GM23338 (cell line): ENCODE results near the gene DCP1B.

Experiments
- CTCF ChIP-seq, 2 experiments: fragments of 200-600 bp in 1 of 2; sonication (generic) in 1 of 2; conservative IDR thresholded peaks; 2 replicates each; pipeline versions ENCODE4 v1.5.1 to v1.6.1; 2016 to 2017; ENCODE audit warnings: antibody characterized with exemption in 2 of 2, low read depth in 2 of 2, mild to moderate bottlenecking in 2 of 2, moderate library complexity in 1 of 2
- EZH2 ChIP-seq: fragments of 200-600 bp; sonication (generic); IDR thresholded peaks from one replicate; pipeline ENCODE4 v1.8.0; 2017; ENCODE audit warnings: antibody characterized with exemption, mild to moderate bottlenecking, low read depth; ENCODE audit not compliant: unreplicated experiment
- POLR2AphosphoS5 ChIP-seq: IDR thresholded peaks from 2 replicates; pipeline ENCODE4 v1.6.1; 2016; ENCODE audit warnings: antibody characterized with exemption, low read depth

DNA sequence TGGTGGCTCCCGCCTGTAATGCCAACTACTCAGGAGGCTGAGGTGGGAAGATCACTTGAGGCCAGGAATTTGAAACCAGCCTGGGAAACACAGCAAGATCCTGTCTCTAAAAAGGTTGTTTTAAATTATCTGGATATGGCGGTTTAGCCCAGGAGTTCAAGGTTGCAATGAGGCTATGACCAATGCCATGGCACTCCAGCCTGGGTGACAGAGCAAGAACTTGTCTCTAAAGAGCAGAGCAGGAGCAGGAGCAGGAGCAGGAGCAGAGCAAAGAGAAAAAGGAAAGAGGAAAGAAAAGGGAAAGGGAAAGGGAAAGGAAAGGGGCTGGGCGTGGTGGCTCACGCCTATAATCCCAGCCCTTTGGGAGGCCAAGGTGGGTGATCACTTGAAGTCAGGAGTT lies 15.1 kb downstream of the DCP1B start:
- TF ChIP-seq CTCF (conservative IDR thresholded peaks at IDR 0.05; ENCODE audit: low read depth in 2 of 2) (no peak), EZH2 (no peak), POLR2AphosphoS5 (no peak)
